ENCODE measurements around the gene CHRDL2.
"Not testable (repeated sequence)": the region's sequence is repeated elsewhere in the genome, so short reads cannot be mapped to it uniquely, and the experiment has no call there.

The CHRDL2 gene

DNA sequence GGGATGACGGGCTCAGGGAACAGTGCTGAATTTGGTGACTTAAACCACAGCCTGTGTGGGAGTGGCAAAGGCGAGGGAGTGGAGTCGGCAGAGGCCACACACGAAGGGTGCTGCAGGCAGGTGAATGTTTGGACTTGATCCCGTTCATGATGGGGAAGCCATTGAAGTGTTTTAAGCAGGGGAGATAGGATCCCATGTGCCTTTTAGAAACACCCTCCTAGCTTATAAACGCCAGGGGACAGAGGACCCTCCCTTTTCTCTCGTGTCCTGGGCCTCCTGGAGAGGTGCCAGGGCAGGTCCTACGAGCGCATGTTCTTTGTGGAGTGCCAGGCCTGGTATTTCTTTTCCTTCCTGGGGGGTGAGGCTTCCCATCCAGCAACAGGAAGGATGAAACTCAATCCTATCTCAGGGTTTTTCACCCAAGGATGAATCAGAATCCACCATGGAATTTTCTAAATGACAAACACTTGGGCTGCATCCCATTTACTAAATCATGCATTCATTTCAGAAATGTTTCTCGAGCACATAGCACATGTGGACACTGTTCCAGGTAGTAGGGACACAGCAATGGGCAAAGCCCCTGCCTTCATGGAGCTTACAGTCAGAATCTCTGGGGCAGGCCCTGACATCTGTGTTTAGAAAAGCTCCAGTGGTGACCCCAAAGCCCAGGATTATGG is 59.6 kb downstream of the CHRDL2 start:
- no peak for DNase-seq (ENCODE audit: extremely low spot score)
- ChIA-PET CTCF (interaction anchor here (0.9 to 1.2 kb wide), 3 partner anchors 24 to 31 kb away, joined by 3 read pairs; no protein-coding TSS in a partner anchor), POLR2A (no interaction called here)

GRCh38 chr11:74670171-74670570 is 61.1 kb downstream of the CHRDL2 start:
- TF ChIP-seq, protein P1, sequence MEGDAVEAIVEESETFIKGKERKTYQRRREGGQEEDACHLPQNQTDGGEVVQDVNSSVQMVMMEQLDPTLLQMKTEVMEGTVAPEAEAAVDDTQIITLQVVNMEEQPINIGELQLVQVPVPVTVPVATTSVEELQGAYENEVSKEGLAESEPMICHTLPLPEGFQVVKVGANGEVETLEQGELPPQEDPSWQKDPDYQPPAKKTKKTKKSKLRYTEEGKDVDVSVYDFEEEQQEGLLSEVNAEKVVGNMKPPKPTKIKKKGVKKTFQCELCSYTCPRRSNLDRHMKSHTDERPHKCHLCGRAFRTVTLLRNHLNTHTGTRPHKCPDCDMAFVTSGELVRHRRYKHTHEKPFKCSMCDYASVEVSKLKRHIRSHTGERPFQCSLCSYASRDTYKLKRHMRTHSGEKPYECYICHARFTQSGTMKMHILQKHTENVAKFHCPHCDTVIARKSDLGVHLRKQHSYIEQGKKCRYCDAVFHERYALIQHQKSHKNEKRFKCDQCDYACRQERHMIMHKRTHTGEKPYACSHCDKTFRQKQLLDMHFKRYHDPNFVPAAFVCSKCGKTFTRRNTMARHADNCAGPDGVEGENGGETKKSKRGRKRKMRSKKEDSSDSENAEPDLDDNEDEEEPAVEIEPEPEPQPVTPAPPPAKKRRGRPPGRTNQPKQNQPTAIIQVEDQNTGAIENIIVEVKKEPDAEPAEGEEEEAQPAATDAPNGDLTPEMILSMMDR (IDR thresholded peaks at IDR 0.05; ENCODE audit: control extremely low read depth, extremely low read depth, low read depth, missing control alignments), result no peak
- POLR2A ChIA-PET, result no interaction called here
- no peak for DNase-seq (ENCODE audit: extremely low spot score)
- CTCF ChIA-PET, result interaction anchor here (0.9 to 2.0 kb wide), 3 partner anchors 33 to 70 kb away, joined by 3 to 5 read pairs (median 4); no protein-coding TSS in a partner anchor

More for the DNA sequence above, 59.6 kb downstream of the CHRDL2 start:
- TF ChIP-seq, protein P1 (IDR thresholded peaks at IDR 0.05; ENCODE audit: control extremely low read depth, extremely low read depth, low read depth, missing control alignments), result no peak

- ChIA-PET POLR2A (no interaction called here), CTCF (interaction anchor here (1.3 to 2.0 kb wide), 2 partner anchors 57 to 70 kb away, joined by 3 to 5 read pairs; no protein-coding TSS in a partner anchor)
- TF ChIP-seq, protein P1 (IDR thresholded peaks at IDR 0.05; ENCODE audit: control extremely low read depth, extremely low read depth, low read depth, missing control alignments), result no peak
- peak; percentile 10 for DNase-seq (ENCODE audit: extremely low spot score)
Observed at GRCh38 chr11:74669211-74670160, 61.7 kb downstream of the CHRDL2 start.

GRCh38 chr11:74663315-74663714 is 67.9 kb downstream of the CHRDL2 start:
- TF ChIP-seq, protein P1 (IDR thresholded peaks at IDR 0.05; ENCODE audit: control extremely low read depth, extremely low read depth, low read depth, missing control alignments), result no peak
- CTCF ChIA-PET, result no interaction called here
- DNase-seq (ENCODE audit: extremely low spot score), result no peak
- POLR2A ChIA-PET, result no interaction called here

DNA sequence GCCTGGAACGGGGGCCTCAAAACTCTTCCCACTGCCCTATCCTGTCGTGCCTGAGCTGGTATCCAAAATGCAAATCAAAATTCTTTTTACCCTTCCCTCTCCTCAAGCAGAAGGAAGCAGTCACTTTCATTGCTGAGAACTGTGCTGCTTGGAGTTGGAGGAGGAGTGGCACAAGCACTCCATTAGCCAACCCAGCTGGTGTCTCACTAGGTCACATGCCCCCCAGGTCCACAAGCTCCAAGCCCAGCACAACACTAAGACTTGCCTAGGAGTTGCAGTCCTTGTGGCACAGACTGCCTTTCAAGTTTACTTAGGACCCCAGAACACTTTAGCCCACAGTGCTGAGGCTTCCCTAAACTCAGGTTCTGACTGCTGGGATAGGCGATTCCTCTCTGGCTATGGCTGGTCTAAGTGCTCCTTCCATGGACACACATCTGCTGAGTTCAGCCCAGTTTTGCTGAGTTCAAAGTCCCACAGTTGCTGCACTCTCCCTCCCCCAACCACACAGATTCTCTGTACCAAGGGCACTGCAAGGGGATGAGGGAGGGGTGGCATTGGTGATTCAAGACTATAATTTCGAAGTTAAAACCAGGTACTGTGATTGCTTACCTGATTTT is 68.6 kb downstream of the CHRDL2 start:
- TF ChIP-seq, protein P1 (IDR thresholded peaks at IDR 0.05; ENCODE audit: control extremely low read depth, extremely low read depth, low read depth, missing control alignments), result no peak
- no peak for DNase-seq (ENCODE audit: extremely low spot score)
- POLR2A ChIA-PET, result no interaction called here
- CTCF ChIA-PET, result interaction anchor here (1.1 kb wide), 1 partner anchor 28 kb away, joined by 3 read pairs; no protein-coding TSS in a partner anchor

GRCh38 chr11:74659124-74659523 is 72.1 kb downstream of the CHRDL2 start:
- DNase-seq (ENCODE audit: extremely low spot score); POLR2A ChIA-PET: not testable (repeated sequence)
- CTCF ChIA-PET, result interaction anchor here (1.5 kb wide), 1 partner anchor 44 kb away, joined by 4 read pairs; no protein-coding TSS in a partner anchor
